Neutrophil (primary cell): Measurements from ENCODE around the gene ITM2B.

Experiments used
- H3K27ac ChIP-seq: fragments of 200-600 bp; sonication (generic); 2 replicates; pipeline ENCODE4 v1.5.1; 2016; ENCODE audit warnings: mild to moderate bottlenecking, moderate library complexity
- H3K27me3 ChIP-seq: fragments of 200-600 bp; sonication (generic); 2 replicates; pipeline ENCODE4 v1.6.0; 2016; ENCODE audit warnings: mild to moderate bottlenecking
- H3K36me3 ChIP-seq: fragments of 200-600 bp; sonication (generic); 2 replicates; pipeline ENCODE4 v1.5.1; 2017
- H3K4me1 ChIP-seq, 2 experiments: fragments of 200-600 bp in 1 of 2; sonication (generic) in 1 of 2; 1 replicate in 1 of 2; 2 replicates in 1 of 2; pipeline versions ENCODE4 v1.5.1 to v1.6.1; 2013 to 2016; ENCODE audit warnings: low read depth in 1 of 2, low read length in 1 of 2, mild to moderate bottlenecking in 1 of 2, moderate library complexity in 1 of 2; ENCODE audit not compliant: control insufficient read depth in 1 of 2, insufficient read depth in 1 of 2
- H3K4me3 ChIP-seq, 2 experiments: fragments of 200-600 bp in 1 of 2; sonication (generic) in 1 of 2; 1 replicate in 1 of 2; 2 replicates in 1 of 2; pipeline ENCODE4 v1.5.1; 2013 to 2016; ENCODE audit warnings: low read depth in 1 of 2, low read length in 1 of 2, mild to moderate bottlenecking in 1 of 2, moderate library complexity in 1 of 2
- H3K9me3 ChIP-seq: fragments of 200-600 bp; sonication (generic); 2 replicates; pipeline ENCODE4 v1.5.1; 2016
- CTCF ChIP-seq: fragments of 200-600 bp; sonication (generic); IDR thresholded peaks from 2 replicates; pipeline ENCODE4 v1.5.1; 2016; ENCODE audit warnings: antibody characterized with exemption

Gene ITM2B

GRCh38 chr13:48252176-48252575 is 19.2 kb downstream of the ITM2B start:
- H3K36me3 ChIP-seq = peaks cover 62% of the 10 kb centered on the region
- no peak overlapping the region for H3K4me3 ChIP-seq
- H3K4me1 ChIP-seq = peaks cover 5 to 24% of the 10 kb centered on the region in 2 experiments
- no peaks in the 10 kb centered on the region for H3K27me3 ChIP-seq
- no peak for TF ChIP-seq CTCF
- no peak overlapping the region for H3K27ac ChIP-seq
- no peaks in the 10 kb centered on the region for H3K9me3 ChIP-seq

GRCh38 chr13:48253849-48254248 is 20.8 kb downstream of the ITM2B start:
- Histone ChIP-seq H3K27ac (peak overlapping the region; percentile 29), H3K9me3 (no peaks in the 10 kb centered on the region), H3K36me3 (peaks cover 74% of the 10 kb centered on the region), H3K4me3 (no peak overlapping the region), H3K27me3 (no peaks in the 10 kb centered on the region), H3K4me1 (peaks cover 5 to 18% of the 10 kb centered on the region in 2 experiments)
- TF ChIP-seq CTCF = no peak

GRCh38 chr13:48255090-48255489 is 22.1 kb downstream of the ITM2B start:
- peaks cover 83% of the 10 kb centered on the region for H3K36me3 ChIP-seq
- no peaks in the 10 kb centered on the region for H3K9me3 ChIP-seq
- H3K27ac ChIP-seq = no peak overlapping the region
- no peak overlapping the region for H3K4me3 ChIP-seq
- no peak for TF ChIP-seq CTCF
- peaks cover under 1 to 15% of the 10 kb centered on the region in 2 experiments for H3K4me1 ChIP-seq
- H3K27me3 ChIP-seq = no peaks in the 10 kb centered on the region

- H3K9me3 ChIP-seq = no peaks in the 10 kb centered on the region
- no peaks in the 10 kb centered on the region for H3K27me3 ChIP-seq
- peaks cover 0 to 13% of the 10 kb centered on the region in 2 experiments for H3K4me1 ChIP-seq
- peaks cover 90% of the 10 kb centered on the region for H3K36me3 ChIP-seq
- TF ChIP-seq CTCF = no peak
- no peak overlapping the region for H3K4me3 ChIP-seq
- H3K27ac ChIP-seq = peak overlapping the region; percentile 12
Measured at GRCh38 chr13:48255954-48256353, 22.9 kb downstream of the ITM2B start.

GRCh38 chr13:48258002-48258401 is 25.0 kb downstream of the ITM2B start:
- no peaks in the 10 kb centered on the region for H3K9me3 ChIP-seq
- H3K4me1 ChIP-seq = no peaks in the 10 kb centered on the region
- H3K27me3 ChIP-seq = no peaks in the 10 kb centered on the region
- no peak for TF ChIP-seq CTCF
- H3K36me3 ChIP-seq = peaks cover 99% of the 10 kb centered on the region
- H3K4me3 ChIP-seq = no peak overlapping the region
- no peak overlapping the region for H3K27ac ChIP-seq

- no peaks in the 10 kb centered on the region for H3K9me3 ChIP-seq
- H3K27me3 ChIP-seq = no peaks in the 10 kb centered on the region
- H3K4me3 ChIP-seq = no peak overlapping the region
- H3K36me3 ChIP-seq = peaks cover 100% of the 10 kb centered on the region
- no peaks in the 10 kb centered on the region for H3K4me1 ChIP-seq
- TF ChIP-seq CTCF = no peak
- H3K27ac ChIP-seq = no peak overlapping the region
Measured at GRCh38 chr13:48258430-48258829, 25.4 kb downstream of the ITM2B start.
